Hematopoietic multipotent progenitor cell (in vitro differentiated cells): Measurements from ENCODE around the gene KCNQ5. TPM values are rescaled to one million over a fixed set of nuclear protein-coding genes. Genes with fewer than 3 reads are reported as not detected.

ENCODE experiments used
- DNase-seq, 3 donors: peaks; one replicate each; pipeline ENCODE4 v3.0.0-alpha.2; 2011 to 2015; ENCODE audit warnings: low read depth in 2 of 3, low spot score in 2 of 3
- total RNA-seq: library from RNA; depleted of rRNA; stranded (reverse); fragments of >200 nt; gene quantifications from one replicate; pipeline ENCODE4 v1.2.3, GENCODE V29; 2012

KCNQ5 gene
- total RNA-seq, 1 donor: 6.7 TPM

DNA sequence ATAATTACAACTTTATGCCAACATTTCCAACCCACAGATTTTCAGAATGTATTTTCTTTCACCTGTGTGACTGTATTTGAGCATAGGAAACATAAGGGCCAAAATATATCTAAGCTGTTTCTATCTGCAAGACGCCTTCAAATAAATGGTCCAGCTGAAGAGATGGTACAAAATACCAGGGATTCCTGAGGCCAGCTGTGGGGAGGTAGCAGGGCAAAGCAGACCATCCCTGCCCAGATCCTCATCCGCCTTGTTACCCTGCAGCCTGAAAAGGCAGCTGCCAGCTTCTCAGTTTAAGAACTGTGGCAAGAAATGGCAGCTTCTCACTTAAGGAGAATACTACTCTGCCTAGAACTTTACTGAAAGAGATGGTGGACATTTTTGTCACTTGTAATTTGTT is 460.1 kb downstream of the KCNQ5 start:
- no peak for DNase-seq

DNA sequence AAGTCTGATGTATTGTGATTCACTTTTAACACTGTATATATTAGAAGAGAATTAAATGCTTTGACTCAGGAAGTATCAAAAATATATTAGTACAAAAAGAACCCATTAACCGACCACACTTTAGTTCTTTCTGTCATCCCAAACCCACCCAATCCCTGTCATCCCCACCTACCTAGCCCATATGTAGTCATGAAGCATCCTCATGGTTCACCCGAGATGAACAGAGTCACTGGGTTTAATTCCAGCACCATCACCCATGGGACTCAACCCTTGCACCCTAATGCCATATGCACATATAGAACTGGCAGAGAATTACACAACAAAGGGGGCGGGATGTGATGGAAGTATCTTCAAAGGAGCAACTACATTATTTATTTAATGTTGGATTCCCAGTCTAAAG is 462.0 kb downstream of the KCNQ5 start:
- no peak for DNase-seq

DNA sequence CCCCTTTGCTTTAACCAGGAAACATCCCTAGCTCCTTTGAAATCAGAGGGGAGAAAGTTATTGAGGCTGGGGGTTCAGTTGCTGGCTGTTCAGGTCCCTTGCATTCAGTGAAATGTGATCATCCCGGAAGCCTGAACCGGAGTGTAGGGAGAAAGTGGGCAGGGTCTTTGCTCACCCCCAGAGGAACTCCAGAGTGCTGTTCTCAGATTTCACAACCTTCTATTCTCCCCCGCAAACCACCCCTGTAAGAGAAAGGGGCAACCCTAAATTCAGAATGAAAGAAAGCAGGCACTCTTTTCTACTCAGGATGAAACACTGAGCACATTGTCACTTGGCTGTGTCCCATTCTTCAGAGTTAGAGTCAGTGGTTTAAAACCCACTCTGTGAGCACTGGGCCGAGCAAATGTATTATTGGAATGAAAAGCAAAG is 463.6 kb downstream of the KCNQ5 start:
- no peak for DNase-seq

DNA sequence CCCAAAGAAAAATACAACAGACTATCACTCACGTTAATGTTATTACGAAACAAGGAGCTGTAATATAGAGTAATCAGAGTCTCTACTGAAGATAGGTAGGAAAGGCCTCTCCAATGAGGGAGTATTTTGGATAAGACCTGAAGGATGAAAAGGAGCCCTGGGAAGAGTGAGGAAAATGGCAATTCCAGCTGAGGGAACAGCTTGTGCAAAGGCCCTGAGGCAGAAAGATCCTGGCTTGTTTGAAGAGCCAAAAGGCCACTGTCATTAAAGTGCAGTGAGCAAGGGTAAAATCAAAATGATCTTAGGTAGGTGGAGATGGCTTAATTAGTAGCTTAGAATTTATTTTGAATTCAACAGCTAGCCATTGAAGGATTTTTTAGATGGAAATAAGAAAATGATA is 464.9 kb downstream of the KCNQ5 start:
- no peak for DNase-seq

GRCh38 chr6:73088138-73088813 is 466.4 kb downstream of the KCNQ5 start:
- no peak for DNase-seq

DNA sequence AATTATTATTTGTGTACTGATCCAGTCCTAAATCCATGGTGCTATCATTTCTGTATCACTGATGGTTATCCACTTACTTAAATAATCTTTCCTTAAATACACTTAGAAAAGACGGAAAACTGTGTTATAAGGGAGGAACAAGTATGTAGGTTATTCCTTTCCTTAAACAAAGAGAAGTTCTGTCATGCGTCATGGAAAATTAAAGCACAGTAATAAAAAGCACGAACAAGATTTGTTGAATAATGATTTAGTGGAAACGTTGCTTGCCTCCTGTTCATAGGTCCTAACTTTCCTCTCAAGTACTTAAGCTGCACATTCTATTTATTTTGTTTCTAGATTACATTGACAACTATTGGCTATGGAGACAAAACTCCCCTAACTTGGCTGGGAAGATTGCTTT is 483.1 kb downstream of the KCNQ5 start:
- no peak for DNase-seq

DNA sequence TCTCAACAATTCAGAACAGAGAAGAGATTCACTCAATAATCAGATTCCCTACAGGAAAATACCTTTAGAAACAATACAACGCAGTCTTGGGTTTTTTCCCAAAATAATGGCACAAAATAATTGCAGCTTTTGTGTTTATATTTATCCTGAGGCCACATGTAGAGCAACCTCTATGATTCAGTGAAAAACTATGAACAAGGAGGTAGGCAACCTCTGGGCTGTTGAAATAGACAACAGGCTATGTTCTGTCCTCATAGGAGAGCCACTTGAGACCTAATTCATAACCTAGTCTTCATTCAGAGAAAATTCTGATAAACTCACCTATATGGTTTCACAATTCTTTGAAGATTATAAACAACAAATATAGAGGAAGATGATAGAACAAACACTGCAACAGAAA is 485.2 kb downstream of the KCNQ5 start:
- no peak for DNase-seq

- DNase-seq: no peak
These were observed 487.1 kb downstream of the KCNQ5 start for GRCh38 chr6:73108949-73109348.

DNA sequence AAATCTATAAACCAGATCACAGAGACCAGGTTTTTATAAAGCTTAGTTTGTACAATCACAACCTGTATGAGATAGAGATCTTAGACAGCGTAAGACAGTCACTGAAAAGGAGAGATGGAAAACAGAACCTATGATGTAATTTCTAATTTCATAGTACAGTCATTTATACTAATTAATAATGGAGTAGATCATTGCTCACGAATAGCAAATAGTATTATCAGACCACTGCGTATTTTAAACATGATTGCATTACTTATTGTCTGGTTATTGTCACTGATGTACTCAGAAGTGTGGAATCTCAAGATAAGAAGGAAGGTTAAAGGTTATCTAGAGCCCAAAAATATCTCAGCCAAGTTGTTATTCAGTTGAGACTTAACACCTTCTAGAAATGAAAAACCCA is 487.8 kb downstream of the KCNQ5 start:
- no peak for DNase-seq

GRCh38 chr6:73116330-73116729 is 494.5 kb downstream of the KCNQ5 start:
- no peak for DNase-seq

DNA sequence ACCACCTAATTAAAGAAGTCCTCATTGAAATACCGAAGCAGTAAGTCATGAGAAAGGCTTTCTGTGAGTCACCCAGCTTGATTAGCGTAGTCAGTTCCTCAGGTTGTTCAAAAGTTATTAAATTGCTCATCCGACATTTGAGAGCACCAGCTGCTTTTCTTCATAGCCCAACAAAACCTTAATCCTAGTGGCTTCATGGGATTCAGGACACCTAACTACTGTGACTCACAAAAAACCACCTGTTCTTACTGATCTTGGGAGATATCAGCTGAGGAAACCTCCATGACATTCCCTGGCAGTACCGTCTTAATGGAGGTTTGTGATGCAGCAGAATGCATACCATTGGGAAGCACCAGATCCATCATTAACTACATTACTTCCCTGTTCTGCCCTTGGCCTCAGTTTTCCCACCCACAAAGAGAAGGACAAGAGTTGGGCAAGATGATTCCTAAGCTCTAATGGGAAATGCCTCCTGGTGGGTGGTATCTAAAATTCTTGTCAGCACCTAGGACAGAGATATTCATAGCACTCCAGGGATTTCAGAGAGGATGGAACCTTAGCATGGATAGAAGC is 499.6 kb downstream of the KCNQ5 start:
- DNase-seq: no peak

DNA sequence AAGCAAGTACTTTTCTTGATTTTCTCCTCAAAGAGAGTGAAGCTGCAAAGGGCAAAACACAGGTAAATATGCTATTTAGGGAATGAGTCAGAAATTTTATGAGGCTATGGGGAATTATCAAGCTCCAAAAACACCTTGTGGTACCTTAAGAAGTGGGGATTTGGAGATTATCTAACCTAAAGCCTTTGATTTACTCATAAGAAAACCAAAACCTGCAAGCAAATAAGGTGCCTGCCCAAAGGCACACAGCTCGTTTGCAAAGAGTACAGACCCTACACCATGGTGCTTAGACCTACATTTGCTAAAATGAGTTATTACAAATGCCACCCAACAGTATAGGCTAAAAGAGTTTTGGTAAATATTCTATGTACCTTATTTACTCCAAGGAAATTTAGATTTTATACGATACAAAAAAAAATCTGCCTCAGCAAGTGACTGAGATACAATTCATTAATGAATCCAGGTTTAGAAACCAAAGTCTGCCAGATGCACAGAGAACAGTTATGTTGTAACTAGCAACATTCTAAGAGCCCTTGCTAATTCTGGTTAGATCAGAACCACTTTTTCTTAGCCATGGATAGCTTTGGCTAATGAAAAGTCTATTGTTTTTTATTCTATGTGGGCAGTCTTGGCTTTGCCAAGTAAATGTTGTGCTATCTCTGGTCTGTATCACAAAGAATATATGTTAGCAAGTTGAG is 501.9 kb downstream of the KCNQ5 start:
- no peak for DNase-seq

GRCh38 chr6:73129653-73130443 is 508.0 kb downstream of the KCNQ5 start:
- DNase-seq: peak; percentile 42 to 83 (median 67)

- DNase-seq: no peak
These were observed 509.8 kb downstream of the KCNQ5 start for GRCh38 chr6:73131706-73132105.

- DNase-seq: no peak
These were observed 512.7 kb downstream of the KCNQ5 start for GRCh38 chr6:73134588-73134987.

DNA sequence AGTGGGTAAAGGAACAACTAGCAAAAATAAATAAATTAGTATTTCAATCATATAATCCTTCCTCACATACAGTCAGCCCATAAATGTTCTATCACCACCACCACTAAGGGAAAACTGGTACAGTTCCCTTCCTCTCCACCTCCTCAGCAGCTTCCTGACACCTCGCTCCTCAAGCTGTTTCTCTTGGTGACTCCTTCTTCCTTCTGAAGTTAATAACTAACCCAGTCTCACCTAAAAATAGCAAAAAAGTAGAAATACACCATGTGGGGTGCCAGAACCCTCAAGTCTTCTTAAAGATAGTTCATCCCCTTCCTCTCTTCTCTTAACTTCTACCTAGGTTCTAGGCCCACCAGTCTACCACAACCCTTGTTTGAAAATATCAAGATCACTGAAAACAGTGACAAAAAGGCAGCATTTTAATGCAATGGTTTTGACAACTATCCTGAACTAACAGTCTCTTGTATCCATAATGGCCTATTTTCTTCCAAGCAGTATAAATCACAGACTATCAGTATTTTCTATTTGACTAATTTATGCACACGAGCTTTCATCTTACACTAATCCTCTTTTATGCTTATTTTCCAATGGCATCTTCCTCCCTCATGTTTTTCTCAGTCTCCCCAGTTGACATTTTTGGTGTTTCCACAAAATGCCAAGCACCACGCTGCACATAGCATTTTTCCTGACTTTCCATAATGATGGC is 518.0 kb downstream of the KCNQ5 start:
- DNase-seq: no peak

GRCh38 chr6:73143551-73143950 is 521.7 kb downstream of the KCNQ5 start:
- no peak for DNase-seq

DNA sequence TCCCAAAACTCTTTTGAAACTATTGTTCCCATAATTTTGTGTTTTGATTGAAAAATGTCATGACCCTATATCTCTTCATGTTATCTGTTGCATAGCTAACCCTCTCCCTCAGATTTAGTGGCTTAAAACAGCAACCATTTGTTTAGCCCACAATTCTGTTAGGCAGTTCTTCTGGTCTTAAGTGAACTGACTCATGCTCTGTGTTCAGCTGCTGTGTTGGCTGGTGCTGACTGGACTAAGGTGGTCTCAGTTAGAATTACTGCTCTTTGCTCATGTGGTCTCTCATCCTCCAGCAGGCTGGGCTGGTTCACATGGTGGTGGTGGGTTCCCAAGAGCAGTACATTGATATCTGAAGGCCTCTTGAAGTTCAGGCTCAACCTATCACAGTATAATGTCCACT is 522.7 kb downstream of the KCNQ5 start:
- no peak for DNase-seq

- DNase-seq: no peak
These were observed 523.8 kb downstream of the KCNQ5 start for GRCh38 chr6:73145690-73146089.

GRCh38 chr6:73151732-73152131 is 529.9 kb downstream of the KCNQ5 start:
- DNase-seq: no peak

GRCh38 chr6:73152556-73152955 is 530.7 kb downstream of the KCNQ5 start:
- DNase-seq: no peak
